Keratinocyte (primary cell): ENCODE measurements around the gene ADPRH. TPM values are rescaled to one million over a fixed set of nuclear protein-coding genes. Genes with fewer than 3 reads are reported as not detected.

Source experiments
- DNase-seq: peaks from one replicate; pipeline ENCODE4 v3.0.0-alpha.2; 2011; ENCODE audit warnings: low read depth, missing footprints, low spot score
- FAIRE-seq: peaks from 2 replicates; lab custom pipeline; 2011; peaks lifted over from hg19 to GRCh38; lab: Jason Lieb, UNC
- H2AFZ ChIP-seq: 2 replicates; pipeline ENCODE4 v1.6.0; 2012; ENCODE audit warnings: low read length, control low read depth, inconsistent platforms; ENCODE audit not compliant: control insufficient read depth
- H3K27ac ChIP-seq: 2 replicates; pipeline ENCODE4 v1.5.1; 2011; ENCODE audit warnings: low read length; ENCODE audit not compliant: control insufficient read depth, insufficient read depth
- H3K27me3 ChIP-seq: 3 replicates; pipeline ENCODE4 v1.6.0; 2011; ENCODE audit warnings: low read length; ENCODE audit not compliant: control insufficient read depth, insufficient read depth; ENCODE audit errors: extremely low read depth
- H3K36me3 ChIP-seq, 2 experiments: 2 replicates in 1 of 2; 3 replicates in 1 of 2; pipeline ENCODE4 v1.5.1; 2011; ENCODE audit warnings: low read length in 2 of 2, mild to moderate bottlenecking in 1 of 2; ENCODE audit not compliant: control insufficient read depth in 2 of 2, insufficient read depth in 2 of 2; ENCODE audit errors: extremely low read depth in 1 of 2
- H3K4me1 ChIP-seq: 3 replicates; pipeline ENCODE4 v1.5.1; 2011; ENCODE audit warnings: low read length; ENCODE audit not compliant: control insufficient read depth, insufficient read depth; ENCODE audit errors: extremely low read depth
- H3K4me2 ChIP-seq: 3 replicates; pipeline ENCODE4 v1.6.0; 2011; ENCODE audit warnings: low read depth, low read length; ENCODE audit not compliant: control insufficient read depth, insufficient read depth; ENCODE audit errors: extremely low read depth
- H3K4me3 ChIP-seq, 3 experiments: fragments of 200-600 bp in 1 of 3; sonication (generic) in 1 of 3; 2 replicates in 2 of 3; 3 replicates in 1 of 3; pipeline ENCODE4 v1.5.1; 2011 to 2016; ENCODE audit warnings: low read length in 3 of 3, mild to moderate bottlenecking in 3 of 3, control low read depth in 2 of 3, inconsistent platforms in 1 of 3, low read depth in 1 of 3, mixed read lengths in 1 of 3, mixed run types in 1 of 3, moderate library complexity in 1 of 3; ENCODE audit not compliant: control insufficient read depth in 2 of 3, insufficient read depth in 2 of 3; ENCODE audit errors: extremely low read depth in 1 of 3
- H3K79me2 ChIP-seq: 2 replicates; pipeline ENCODE4 v1.6.0; 2012; ENCODE audit warnings: low read length; ENCODE audit not compliant: control insufficient read depth, insufficient read depth
- H3K9ac ChIP-seq: 3 replicates; pipeline ENCODE4 v1.6.0; 2011; ENCODE audit warnings: low read length; ENCODE audit not compliant: control insufficient read depth, insufficient read depth; ENCODE audit errors: extremely low read depth
- H3K9me1 ChIP-seq: 3 replicates; pipeline ENCODE4 v1.6.0; 2011; ENCODE audit warnings: low read length; ENCODE audit not compliant: control insufficient read depth, insufficient read depth; ENCODE audit errors: extremely low read depth
- H3K9me3 ChIP-seq: 2 replicates; pipeline ENCODE4 v1.5.1; 2012; ENCODE audit warnings: low read depth, low read length; ENCODE audit not compliant: control insufficient read depth
- H4K20me1 ChIP-seq: 3 replicates; pipeline ENCODE4 v1.6.0; 2011; ENCODE audit warnings: low read length; ENCODE audit not compliant: control insufficient read depth, insufficient read depth; ENCODE audit errors: extremely low read depth
- EZH2 ChIP-seq: IDR thresholded peaks from one replicate; pipeline ENCODE4 v1.6.1; 2012; ENCODE audit warnings: inconsistent platforms, mild to moderate bottlenecking, low read length, moderate library complexity
- dilution Hi-C: fragments of 300-500 bp; cut with MboI; formaldehyde crosslinking; loops from one replicate; pipeline ENCODE4 v1.7.0; 2020; ENCODE audit warnings: low sequenced_read_pairs; ENCODE audit not compliant: extremely low pct_ligation_motif_present
- polyA plus RNA-seq, 5 experiments: library from polyadenylated mRNA; depleted of rRNA in 3 of 5; stranded (reverse) in 3 of 5; stranded (forward) in 1 of 5; unstranded in 1 of 5; fragments of >200 nt; gene quantifications; 1 replicate in 1 of 5; 2 replicates in 3 of 5; 3 replicates in 1 of 5; pipeline versions ENCODE4 v1.2.1 to v1.2.3, GENCODE V29; 2011 to 2012; ENCODE audit warnings: missing spikeins in 2 of 5, low read depth in 1 of 5, low replicate concordance in 1 of 5
- TF ChIP-seq, protein P1 (sequence below), 3 experiments: IDR thresholded peaks in 1 of 3; conservative IDR thresholded peaks in 1 of 3; optimal IDR thresholded peaks in 1 of 3; 2 replicates in 2 of 3; 3 replicates in 1 of 3; pipeline versions ENCODE3 to v1.5.1; 2011; ENCODE audit warnings: low read length in 3 of 3, mild to moderate bottlenecking in 3 of 3, moderate library complexity in 2 of 3, control low read depth in 1 of 3, inconsistent platforms in 1 of 3; ENCODE audit not compliant: insufficient read depth in 2 of 3; ENCODE audit errors: extremely low read depth in 1 of 3

Gene ADPRH
- polyA plus RNA-seq, 1 donor (not counting 4 experiments of a cell fraction or from before 2014, with no cell fraction given) = 0.39 TPM

DNA sequence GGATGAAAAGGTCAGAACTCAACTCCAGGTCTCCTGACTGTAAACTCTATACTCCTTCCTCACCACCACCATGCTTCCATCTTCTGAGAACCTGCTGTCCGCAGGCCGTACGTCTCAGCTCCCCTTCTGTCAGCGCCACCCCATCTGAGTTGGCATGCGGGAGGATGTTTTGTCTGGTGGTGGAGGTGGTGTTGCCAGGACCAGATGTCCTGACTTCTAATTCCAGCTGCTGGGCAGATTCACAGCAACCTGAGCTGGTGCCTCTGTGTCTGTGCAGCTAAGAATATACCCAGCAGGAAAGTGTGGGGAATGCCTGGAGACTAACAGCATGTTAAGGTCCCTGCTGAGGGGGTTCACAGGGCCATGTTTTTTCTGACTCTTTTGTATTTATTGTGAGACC is 41.6 kb downstream of the ADPRH start:
- Histone ChIP-seq H3K27me3 (peaks cover 5% of the 10 kb centered on the region), H3K9me1 (no peaks in the 10 kb centered on the region), H3K4me2 (no peak overlapping the region), H3K4me3 (no peak overlapping the region), H3K9ac (no peak overlapping the region), H3K27ac (no peak overlapping the region), H3K36me3 (no peaks in the 10 kb centered on the region), H3K4me1 (no peaks in the 10 kb centered on the region), H3K79me2 (no peaks in the 10 kb centered on the region), H4K20me1 (peaks cover 2% of the 10 kb centered on the region), H2AFZ (no peak overlapping the region), H3K9me3 (no peaks in the 10 kb centered on the region)
- DNase-seq = no peak
- TF ChIP-seq, protein P1, sequence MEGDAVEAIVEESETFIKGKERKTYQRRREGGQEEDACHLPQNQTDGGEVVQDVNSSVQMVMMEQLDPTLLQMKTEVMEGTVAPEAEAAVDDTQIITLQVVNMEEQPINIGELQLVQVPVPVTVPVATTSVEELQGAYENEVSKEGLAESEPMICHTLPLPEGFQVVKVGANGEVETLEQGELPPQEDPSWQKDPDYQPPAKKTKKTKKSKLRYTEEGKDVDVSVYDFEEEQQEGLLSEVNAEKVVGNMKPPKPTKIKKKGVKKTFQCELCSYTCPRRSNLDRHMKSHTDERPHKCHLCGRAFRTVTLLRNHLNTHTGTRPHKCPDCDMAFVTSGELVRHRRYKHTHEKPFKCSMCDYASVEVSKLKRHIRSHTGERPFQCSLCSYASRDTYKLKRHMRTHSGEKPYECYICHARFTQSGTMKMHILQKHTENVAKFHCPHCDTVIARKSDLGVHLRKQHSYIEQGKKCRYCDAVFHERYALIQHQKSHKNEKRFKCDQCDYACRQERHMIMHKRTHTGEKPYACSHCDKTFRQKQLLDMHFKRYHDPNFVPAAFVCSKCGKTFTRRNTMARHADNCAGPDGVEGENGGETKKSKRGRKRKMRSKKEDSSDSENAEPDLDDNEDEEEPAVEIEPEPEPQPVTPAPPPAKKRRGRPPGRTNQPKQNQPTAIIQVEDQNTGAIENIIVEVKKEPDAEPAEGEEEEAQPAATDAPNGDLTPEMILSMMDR (optimal IDR thresholded peaks at IDR 0.05 in 1 of 3, IDR thresholded peaks at IDR 0.05 in 1 of 3, conservative IDR thresholded peaks at IDR 0.05 in 1 of 3; ENCODE audit: extremely low read depth in 1 of 3, insufficient read depth in 2 of 3, low read length in 3 of 3) = no peak
- no peak for TF ChIP-seq EZH2
- dilution Hi-C loops = no loop called here
- no peak for FAIRE-seq

DNA sequence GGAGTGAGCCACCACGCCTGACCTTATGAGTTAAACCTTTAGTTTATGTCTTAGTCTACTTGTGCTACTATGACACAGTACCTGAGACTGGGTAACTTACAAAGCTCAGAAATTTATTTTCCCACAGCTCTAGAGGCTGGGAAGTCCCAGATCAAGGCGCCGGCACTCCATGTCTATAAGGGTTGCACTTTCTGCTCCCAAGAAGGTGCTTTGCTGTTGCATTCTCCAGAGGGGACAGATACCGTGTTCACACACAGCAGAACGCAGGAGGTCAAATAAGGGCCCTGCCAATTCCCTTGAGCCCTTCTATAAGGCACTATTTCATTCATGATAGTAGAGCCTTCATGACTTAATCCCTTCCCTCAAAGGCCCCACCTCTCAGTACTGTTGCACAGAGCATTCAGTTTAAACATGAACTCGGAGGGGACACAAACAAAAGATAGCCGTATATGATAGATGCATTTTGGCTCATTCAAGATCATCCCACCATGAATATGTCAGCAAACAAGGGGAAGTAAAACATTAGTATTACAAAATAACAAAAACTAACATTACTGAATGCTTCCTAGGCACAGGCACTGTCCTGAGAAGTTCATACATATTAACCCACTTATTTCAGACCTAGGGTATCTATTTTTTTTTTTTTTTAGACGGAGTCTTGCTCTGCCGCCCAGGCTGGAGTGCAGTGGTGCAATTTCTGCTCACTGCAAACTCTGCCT is 44.9 kb downstream of the ADPRH start:
- Histone ChIP-seq H3K27ac (no peak overlapping the region), H3K27me3 (peaks cover 11% of the 10 kb centered on the region), H4K20me1 (peaks cover 2% of the 10 kb centered on the region), H3K9me3 (no peaks in the 10 kb centered on the region), H3K79me2 (no peaks in the 10 kb centered on the region), H2AFZ (no peak overlapping the region), H3K4me2 (no peak overlapping the region), H3K9me1 (no peaks in the 10 kb centered on the region), H3K4me3 (no peak overlapping the region), H3K36me3 (no peaks in the 10 kb centered on the region), H3K9ac (no peak overlapping the region), H3K4me1 (no peaks in the 10 kb centered on the region)
- no peak for FAIRE-seq
- DNase-seq = no peak
- dilution Hi-C loops = no loop called here
- TF ChIP-seq EZH2 = no peak
- TF ChIP-seq, protein P1 (optimal IDR thresholded peaks at IDR 0.05 in 1 of 3, IDR thresholded peaks at IDR 0.05 in 1 of 3, conservative IDR thresholded peaks at IDR 0.05 in 1 of 3; ENCODE audit: extremely low read depth in 1 of 3, insufficient read depth in 2 of 3, low read length in 3 of 3) = no peak
